Measurements from ENCODE around the gene RAB36.

DNA sequence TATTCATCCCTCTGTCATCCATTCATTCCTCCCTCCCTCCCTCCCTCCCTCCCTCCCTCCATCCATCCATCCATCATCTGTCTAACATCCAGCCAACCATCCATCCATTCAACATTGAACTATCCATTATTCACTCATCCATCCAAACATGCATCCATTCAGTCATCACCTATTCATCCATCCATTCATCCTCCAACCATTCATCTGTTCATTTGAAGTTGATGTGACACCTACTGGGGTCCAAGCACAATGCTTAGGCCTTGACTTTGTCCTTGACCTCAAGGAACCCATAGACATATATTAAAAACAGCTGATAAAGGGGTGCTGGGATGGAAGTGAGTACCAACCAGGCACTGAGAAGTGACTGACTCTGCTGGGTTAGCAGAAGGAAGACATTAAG lies 61.6 kb downstream of the RAB36 start:
- no peak for TF ChIP-seq EZH2 (IDR thresholded peaks at IDR 0.05; ENCODE audit: borderline replicate concordance, insufficient read depth, low read length, poor library complexity, severe bottlenecking)
- TF ChIP-seq EP300 (conservative IDR thresholded peaks at IDR 0.05; ENCODE audit: poor library complexity, severe bottlenecking) = no peak
- TF ChIP-seq RAD21 (conservative IDR thresholded peaks at IDR 0.05) = no peak
- no peak for TF ChIP-seq POLR2AphosphoS5 (IDR thresholded peaks at IDR 0.05)
- TF ChIP-seq MXI1 (conservative IDR thresholded peaks at IDR 0.05; ENCODE audit: poor library complexity, severe bottlenecking) = no peak
- TF ChIP-seq, protein P1, sequence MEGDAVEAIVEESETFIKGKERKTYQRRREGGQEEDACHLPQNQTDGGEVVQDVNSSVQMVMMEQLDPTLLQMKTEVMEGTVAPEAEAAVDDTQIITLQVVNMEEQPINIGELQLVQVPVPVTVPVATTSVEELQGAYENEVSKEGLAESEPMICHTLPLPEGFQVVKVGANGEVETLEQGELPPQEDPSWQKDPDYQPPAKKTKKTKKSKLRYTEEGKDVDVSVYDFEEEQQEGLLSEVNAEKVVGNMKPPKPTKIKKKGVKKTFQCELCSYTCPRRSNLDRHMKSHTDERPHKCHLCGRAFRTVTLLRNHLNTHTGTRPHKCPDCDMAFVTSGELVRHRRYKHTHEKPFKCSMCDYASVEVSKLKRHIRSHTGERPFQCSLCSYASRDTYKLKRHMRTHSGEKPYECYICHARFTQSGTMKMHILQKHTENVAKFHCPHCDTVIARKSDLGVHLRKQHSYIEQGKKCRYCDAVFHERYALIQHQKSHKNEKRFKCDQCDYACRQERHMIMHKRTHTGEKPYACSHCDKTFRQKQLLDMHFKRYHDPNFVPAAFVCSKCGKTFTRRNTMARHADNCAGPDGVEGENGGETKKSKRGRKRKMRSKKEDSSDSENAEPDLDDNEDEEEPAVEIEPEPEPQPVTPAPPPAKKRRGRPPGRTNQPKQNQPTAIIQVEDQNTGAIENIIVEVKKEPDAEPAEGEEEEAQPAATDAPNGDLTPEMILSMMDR (IDR thresholded peaks at IDR 0.05; ENCODE audit: poor library complexity, severe bottlenecking) = no peak
- TF ChIP-seq TAF1 (IDR thresholded peaks at IDR 0.05; ENCODE audit: low read depth) = no peak
- TF ChIP-seq, protein P2, sequence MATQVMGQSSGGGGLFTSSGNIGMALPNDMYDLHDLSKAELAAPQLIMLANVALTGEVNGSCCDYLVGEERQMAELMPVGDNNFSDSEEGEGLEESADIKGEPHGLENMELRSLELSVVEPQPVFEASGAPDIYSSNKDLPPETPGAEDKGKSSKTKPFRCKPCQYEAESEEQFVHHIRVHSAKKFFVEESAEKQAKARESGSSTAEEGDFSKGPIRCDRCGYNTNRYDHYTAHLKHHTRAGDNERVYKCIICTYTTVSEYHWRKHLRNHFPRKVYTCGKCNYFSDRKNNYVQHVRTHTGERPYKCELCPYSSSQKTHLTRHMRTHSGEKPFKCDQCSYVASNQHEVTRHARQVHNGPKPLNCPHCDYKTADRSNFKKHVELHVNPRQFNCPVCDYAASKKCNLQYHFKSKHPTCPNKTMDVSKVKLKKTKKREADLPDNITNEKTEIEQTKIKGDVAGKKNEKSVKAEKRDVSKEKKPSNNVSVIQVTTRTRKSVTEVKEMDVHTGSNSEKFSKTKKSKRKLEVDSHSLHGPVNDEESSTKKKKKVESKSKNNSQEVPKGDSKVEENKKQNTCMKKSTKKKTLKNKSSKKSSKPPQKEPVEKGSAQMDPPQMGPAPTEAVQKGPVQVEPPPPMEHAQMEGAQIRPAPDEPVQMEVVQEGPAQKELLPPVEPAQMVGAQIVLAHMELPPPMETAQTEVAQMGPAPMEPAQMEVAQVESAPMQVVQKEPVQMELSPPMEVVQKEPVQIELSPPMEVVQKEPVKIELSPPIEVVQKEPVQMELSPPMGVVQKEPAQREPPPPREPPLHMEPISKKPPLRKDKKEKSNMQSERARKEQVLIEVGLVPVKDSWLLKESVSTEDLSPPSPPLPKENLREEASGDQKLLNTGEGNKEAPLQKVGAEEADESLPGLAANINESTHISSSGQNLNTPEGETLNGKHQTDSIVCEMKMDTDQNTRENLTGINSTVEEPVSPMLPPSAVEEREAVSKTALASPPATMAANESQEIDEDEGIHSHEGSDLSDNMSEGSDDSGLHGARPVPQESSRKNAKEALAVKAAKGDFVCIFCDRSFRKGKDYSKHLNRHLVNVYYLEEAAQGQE (IDR thresholded peaks at IDR 0.05; ENCODE audit: borderline replicate concordance) = no peak

Measured in neural cell (in vitro differentiated cells).